GM19438 (cell line): ENCODE data around the gene TAAR9.

Source experiments
- ATAC-seq: cut with Tn5 transposase; IDR thresholded peaks from one replicate; pipeline ENCODE4 v1.9.1; 2021; ENCODE audit warnings: low read depth; ENCODE audit not compliant: unreplicated experiment

The TAAR9 gene

DNA sequence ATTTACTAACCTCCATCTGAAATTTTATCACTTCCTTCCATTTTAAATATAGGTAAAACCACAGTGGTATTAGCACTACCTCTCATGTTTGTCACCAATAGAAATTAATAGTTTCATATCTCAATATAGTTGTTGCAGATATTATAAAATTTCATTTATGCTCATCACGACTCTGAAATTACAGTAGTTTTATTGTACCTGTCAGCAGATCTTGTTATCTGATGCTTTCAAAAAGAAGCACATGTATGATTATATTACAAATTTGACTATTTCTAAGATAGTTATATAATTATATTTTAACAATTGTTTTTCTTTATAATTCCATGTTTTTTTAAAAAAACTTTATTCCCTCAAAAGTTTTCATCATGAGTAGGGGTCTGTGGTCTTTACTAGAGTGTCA is 46.6 kb downstream of the TAAR9 start:
- no peak for ATAC-seq

DNA sequence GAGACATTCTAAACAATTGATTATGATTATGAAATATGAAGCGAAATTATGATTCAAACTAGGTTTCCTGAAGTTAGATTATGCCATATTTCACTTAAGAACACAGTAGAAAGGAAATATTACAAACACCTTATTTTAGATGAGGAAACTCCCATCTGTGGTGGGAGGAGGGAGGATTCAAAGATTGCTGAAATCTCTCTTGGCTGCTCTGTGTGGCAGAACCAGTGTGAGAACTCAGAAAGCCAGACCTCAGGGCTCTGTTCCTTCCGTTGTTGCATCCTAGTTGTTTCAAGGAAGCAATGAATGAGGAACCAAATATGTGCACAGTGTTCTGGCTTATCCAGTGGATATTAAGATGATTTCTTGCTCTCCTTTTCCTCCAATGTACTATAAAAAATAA is 49.3 kb downstream of the TAAR9 start:
- ATAC-seq: no peak
